Measurements from ENCODE around the gene SLC24A4.

SLC24A4 gene

DNA sequence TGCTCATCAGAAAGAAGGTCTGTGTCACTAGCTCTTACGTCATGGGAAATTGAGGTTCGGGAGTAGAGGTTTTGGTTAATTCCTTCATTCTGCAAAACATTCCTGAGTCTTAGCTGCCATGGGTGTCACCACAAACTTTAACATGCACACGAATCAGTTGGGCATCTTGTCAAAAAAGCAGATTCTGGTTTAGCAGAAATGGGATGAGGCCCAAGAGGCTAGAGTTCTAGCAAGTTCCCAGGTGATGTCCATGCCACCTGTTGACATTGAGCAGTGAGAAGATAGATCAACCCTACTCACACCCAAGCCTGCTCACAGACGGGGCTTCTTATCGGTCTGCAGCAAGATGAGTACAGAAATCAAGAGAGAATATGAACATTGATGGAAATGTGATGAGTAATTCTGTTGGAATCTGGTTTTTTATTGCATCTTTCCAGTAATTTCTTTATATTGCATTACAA is 179.0 kb downstream of the SLC24A4 start:
- POLR2A ChIA-PET = interaction anchor here (1.1 kb wide), 1 partner anchor 462 kb away, joined by 3 read pairs; the partner anchor contains the start of gene TRIP11
- CTCF ChIA-PET = no interaction called here
- H3K9me3 ChIP-seq (ENCODE audit: control insufficient read depth, insufficient read depth, low read depth, low read length) = no peaks in the 10 kb centered on the region
- TF ChIP-seq ZNF302 (tag by site-specific recombination; IDR thresholded peaks at IDR 0.05; ENCODE audit: low read depth) (no peak), SP3 (tag by site-specific recombination; IDR thresholded peaks at IDR 0.05) (no peak), SCRT1 (tag by site-specific recombination; IDR thresholded peaks at IDR 0.05; ENCODE audit: borderline replicate concordance) (peak; percentile 59; the same call in 1 of the 2 replicates), ZNF701 (tag by site-specific recombination; IDR thresholded peaks at IDR 0.05) (no peak), ZNF560 (tag by site-specific recombination; IDR thresholded peaks at IDR 0.05; ENCODE audit: borderline replicate concordance) (no peak), KLF1 (tag by site-specific recombination; IDR thresholded peaks at IDR 0.05) (no peak), ZNF274 (IDR thresholded peaks at IDR 0.05; ENCODE audit: low read length) (no peak), ZNF274 (tag by site-specific recombination; IDR thresholded peaks at IDR 0.05; ENCODE audit: borderline replicate concordance) (no peak), ZNF311 (tag by site-specific recombination; IDR thresholded peaks at IDR 0.05; ENCODE audit: borderline replicate concordance) (no peak), GLI2 (tag by site-specific recombination; IDR thresholded peaks at IDR 0.05; ENCODE audit: borderline replicate concordance, low read depth) (no peak), OSR2 (tag by site-specific recombination; IDR thresholded peaks at IDR 0.05) (no peak), SCRT2 (tag by site-specific recombination; IDR thresholded peaks at IDR 0.05) (peak; percentile 85), HOXA7 (CRISPR knock-in tag; IDR thresholded peaks at IDR 0.05; ENCODE audit: borderline replicate concordance) (no peak)
- TF ChIP-seq, protein P1, sequence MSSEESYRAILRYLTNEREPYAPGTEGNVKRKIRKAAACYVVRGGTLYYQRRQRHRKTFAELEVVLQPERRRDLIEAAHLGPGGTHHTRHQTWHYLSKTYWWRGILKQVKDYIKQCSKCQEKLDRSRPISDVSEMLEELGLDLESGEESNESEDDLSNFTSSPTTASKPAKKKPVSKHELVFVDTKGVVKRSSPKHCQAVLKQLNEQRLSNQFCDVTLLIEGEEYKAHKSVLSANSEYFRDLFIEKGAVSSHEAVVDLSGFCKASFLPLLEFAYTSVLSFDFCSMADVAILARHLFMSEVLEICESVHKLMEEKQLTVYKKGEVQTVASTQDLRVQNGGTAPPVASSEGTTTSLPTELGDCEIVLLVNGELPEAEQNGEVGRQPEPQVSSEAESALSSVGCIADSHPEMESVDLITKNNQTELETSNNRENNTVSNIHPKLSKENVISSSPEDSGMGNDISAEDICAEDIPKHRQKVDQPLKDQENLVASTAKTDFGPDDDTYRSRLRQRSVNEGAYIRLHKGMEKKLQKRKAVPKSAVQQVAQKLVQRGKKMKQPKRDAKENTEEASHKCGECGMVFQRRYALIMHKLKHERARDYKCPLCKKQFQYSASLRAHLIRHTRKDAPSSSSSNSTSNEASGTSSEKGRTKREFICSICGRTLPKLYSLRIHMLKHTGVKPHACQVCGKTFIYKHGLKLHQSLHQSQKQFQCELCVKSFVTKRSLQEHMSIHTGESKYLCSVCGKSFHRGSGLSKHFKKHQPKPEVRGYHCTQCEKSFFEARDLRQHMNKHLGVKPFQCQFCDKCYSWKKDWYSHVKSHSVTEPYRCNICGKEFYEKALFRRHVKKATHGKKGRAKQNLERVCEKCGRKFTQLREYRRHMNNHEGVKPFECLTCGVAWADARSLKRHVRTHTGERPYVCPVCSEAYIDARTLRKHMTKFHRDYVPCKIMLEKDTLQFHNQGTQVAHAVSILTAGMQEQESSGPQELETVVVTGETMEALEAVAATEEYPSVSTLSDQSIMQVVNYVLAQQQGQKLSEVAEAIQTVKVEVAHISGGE (tag by site-specific recombination; conservative IDR thresholded peaks at IDR 0.05; ENCODE audit: low read depth) = no peak
- no peak overlapping the region for H3K4me3 ChIP-seq (ENCODE audit: low read depth, low read length)
- H3K27ac ChIP-seq (ENCODE audit: extremely low read depth, low read depth, low read length) = no peak overlapping the region
- H3K36me3 ChIP-seq (ENCODE audit: control insufficient read depth in 2 of 2, insufficient read depth in 1 of 2, low read length in 2 of 2) = no peaks in the 10 kb centered on the region
- no peaks in the 10 kb centered on the region for H3K4me1 ChIP-seq (ENCODE audit: control insufficient read depth, insufficient read depth, low read length)

GRCh38 chr14:92502541-92503286 is 179.7 kb downstream of the SLC24A4 start:
- no peak overlapping the region for H3K27ac ChIP-seq (ENCODE audit: extremely low read depth, low read depth, low read length)
- CTCF ChIA-PET = interaction anchor here (0.6 kb wide), 1 partner anchor 172 kb away, joined by 4 read pairs; no protein-coding TSS in a partner anchor

More at GRCh38 chr14:92502541-92503286, 179.7 kb downstream of the SLC24A4 start:
- POLR2A ChIA-PET = no interaction called here
- H3K4me3 ChIP-seq (ENCODE audit: low read depth, low read length) = no peak overlapping the region
- no peaks in the 10 kb centered on the region for H3K4me1 ChIP-seq (ENCODE audit: control insufficient read depth, insufficient read depth, low read length)
- H3K36me3 ChIP-seq (ENCODE audit: control insufficient read depth in 2 of 2, insufficient read depth in 1 of 2, low read length in 2 of 2) = no peaks in the 10 kb centered on the region
- H3K9me3 ChIP-seq (ENCODE audit: control insufficient read depth, insufficient read depth, low read depth, low read length) = no peaks in the 10 kb centered on the region
- TF ChIP-seq MZF1 (tag by site-specific recombination; IDR thresholded peaks at IDR 0.05; ENCODE audit: borderline replicate concordance) (no peak), ZNF202 (tag by site-specific recombination; IDR thresholded peaks at IDR 0.05; ENCODE audit: borderline replicate concordance) (no peak), ZBTB20 (tag by site-specific recombination; IDR thresholded peaks at IDR 0.05) (no peak), ZNF623 (tag by site-specific recombination; IDR thresholded peaks at IDR 0.05) (no peak), ZNF221 (tag by site-specific recombination; IDR thresholded peaks at IDR 0.05; ENCODE audit: borderline replicate concordance) (no peak), ZNF341 (tag by site-specific recombination; IDR thresholded peaks at IDR 0.05; ENCODE audit: low read depth) (no peak), ZNF548 (tag by site-specific recombination; IDR thresholded peaks at IDR 0.05) (no peak), ZBTB48 (tag by site-specific recombination; IDR thresholded peaks at IDR 0.05) (no peak)
- TF ChIP-seq, protein P2, sequence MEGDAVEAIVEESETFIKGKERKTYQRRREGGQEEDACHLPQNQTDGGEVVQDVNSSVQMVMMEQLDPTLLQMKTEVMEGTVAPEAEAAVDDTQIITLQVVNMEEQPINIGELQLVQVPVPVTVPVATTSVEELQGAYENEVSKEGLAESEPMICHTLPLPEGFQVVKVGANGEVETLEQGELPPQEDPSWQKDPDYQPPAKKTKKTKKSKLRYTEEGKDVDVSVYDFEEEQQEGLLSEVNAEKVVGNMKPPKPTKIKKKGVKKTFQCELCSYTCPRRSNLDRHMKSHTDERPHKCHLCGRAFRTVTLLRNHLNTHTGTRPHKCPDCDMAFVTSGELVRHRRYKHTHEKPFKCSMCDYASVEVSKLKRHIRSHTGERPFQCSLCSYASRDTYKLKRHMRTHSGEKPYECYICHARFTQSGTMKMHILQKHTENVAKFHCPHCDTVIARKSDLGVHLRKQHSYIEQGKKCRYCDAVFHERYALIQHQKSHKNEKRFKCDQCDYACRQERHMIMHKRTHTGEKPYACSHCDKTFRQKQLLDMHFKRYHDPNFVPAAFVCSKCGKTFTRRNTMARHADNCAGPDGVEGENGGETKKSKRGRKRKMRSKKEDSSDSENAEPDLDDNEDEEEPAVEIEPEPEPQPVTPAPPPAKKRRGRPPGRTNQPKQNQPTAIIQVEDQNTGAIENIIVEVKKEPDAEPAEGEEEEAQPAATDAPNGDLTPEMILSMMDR (tag by site-specific recombination; IDR thresholded peaks at IDR 0.05) = no peak

Measured in HEK293 (cell line).